CD14-positive monocyte (primary cell): ENCODE measurements around the gene SLC13A3. TPM values are rescaled to one million over a fixed set of nuclear protein-coding genes. Genes with fewer than 3 reads are reported as not detected.

Experiments
- DNase-seq, 3 donors: peaks; one replicate each; pipeline ENCODE4 v3.0.0-alpha.2; 2011 to 2022
- H2AFZ ChIP-seq: 2 replicates; pipeline ENCODE4 v1.6.0; 2012; ENCODE audit warnings: mild to moderate bottlenecking, low read depth, low read length, inconsistent platforms; ENCODE audit not compliant: insufficient read depth, poor library complexity, severe bottlenecking
- H3K27ac ChIP-seq, 2 donors: 1 replicate in 1 of 2; 2 replicates in 1 of 2; pipeline ENCODE4 v1.5.1; 2012 to 2013; ENCODE audit warnings: low read length in 2 of 2, control low read depth in 1 of 2, inconsistent platforms in 1 of 2, low read depth in 1 of 2, mild to moderate bottlenecking in 1 of 2
- H3K27me3 ChIP-seq, 2 donors: one replicate each; pipeline versions ENCODE4 v1.6.0 to v1.6.1; 2011 to 2013; ENCODE audit warnings: low read length in 2 of 2; ENCODE audit not compliant: control insufficient read depth in 2 of 2, insufficient read depth in 2 of 2
- H3K36me3 ChIP-seq, 2 donors: replicated peaks in 1 of 2; 1 replicate in 1 of 2; 2 replicates in 1 of 2; pipeline versions ENCODE4 v1.5.1 to v1.6.1; 2012 to 2013; ENCODE audit warnings: low read length in 2 of 2, control low read depth in 1 of 2, inconsistent platforms in 1 of 2, mild to moderate bottlenecking in 1 of 2; ENCODE audit not compliant: insufficient read depth in 2 of 2, control insufficient read depth in 1 of 2
- H3K4me1 ChIP-seq, 2 donors: 1 replicate in 1 of 2; 2 replicates in 1 of 2; pipeline versions ENCODE4 v1.5.1 to v1.6.1; 2012 to 2013; ENCODE audit warnings: low read length in 2 of 2, control low read depth in 1 of 2, inconsistent platforms in 1 of 2, mild to moderate bottlenecking in 1 of 2, moderate library complexity in 1 of 2; ENCODE audit not compliant: insufficient read depth in 2 of 2, control insufficient read depth in 1 of 2
- H3K4me2 ChIP-seq: replicated peaks from 2 replicates; pipeline ENCODE3; 2012; ENCODE audit warnings: low read length, moderate library complexity, mild to moderate bottlenecking; ENCODE audit not compliant: poor library complexity, severe bottlenecking; ENCODE audit errors: extremely low read depth
- H3K4me3 ChIP-seq, 3 experiments: fragments of 200-600 bp in 1 of 3; sonication (generic) in 1 of 3; replicated peaks in 1 of 3; 1 replicate in 2 of 3; 2 replicates in 1 of 3; pipeline ENCODE4 v1.5.1; 2011 to 2013; ENCODE audit warnings: low read length in 3 of 3, mild to moderate bottlenecking in 3 of 3, control low read depth in 2 of 3, low read depth in 2 of 3, inconsistent platforms in 1 of 3, moderate library complexity in 1 of 3
- H3K79me2 ChIP-seq: 2 replicates; pipeline ENCODE4 v1.6.0; 2012; ENCODE audit warnings: mild to moderate bottlenecking, control low read depth, inconsistent platforms, low read length, moderate library complexity; ENCODE audit not compliant: insufficient read depth
- H3K9ac ChIP-seq: 2 replicates; pipeline ENCODE4 v1.6.0; 2017; ENCODE audit warnings: low read length, mild to moderate bottlenecking; ENCODE audit not compliant: insufficient read depth, poor library complexity, severe bottlenecking
- H3K9me3 ChIP-seq, 2 donors: replicated peaks in 1 of 2; 1 replicate in 1 of 2; 2 replicates in 1 of 2; pipeline versions ENCODE4 v1.5.1 to v1.6.1; 2012 to 2013; ENCODE audit warnings: low read length in 2 of 2, control low read depth in 1 of 2; ENCODE audit not compliant: control insufficient read depth in 1 of 2, insufficient read depth in 1 of 2
- H4K20me1 ChIP-seq: 2 replicates; pipeline ENCODE4 v1.6.0; 2012; ENCODE audit warnings: mild to moderate bottlenecking, low read length, control low read depth, moderate library complexity; ENCODE audit not compliant: insufficient read depth
- H3K27ac Mint-ChIP-seq, 7 donors: one replicate each; pipeline ENCODE4 v1.8.0; 2020; ENCODE audit warnings: mild to moderate bottlenecking in 7 of 7, mixed read lengths in 7 of 7, moderate library complexity in 6 of 7, inconsistent platforms in 2 of 7
- H3K27me3 Mint-ChIP-seq, 3 donors: one replicate each; pipeline ENCODE4 v1.8.0; 2021 to 2022; ENCODE audit warnings: low read depth in 3 of 3, mild to moderate bottlenecking in 3 of 3, mixed read lengths in 3 of 3, moderate library complexity in 3 of 3, inconsistent platforms in 1 of 3
- H3K36me3 Mint-ChIP-seq, 2 donors: one replicate each; pipeline ENCODE4 v1.8.0; 2020; ENCODE audit warnings: mixed read lengths in 2 of 2, inconsistent platforms in 1 of 2, mild to moderate bottlenecking in 1 of 2
- H3K4me1 Mint-ChIP-seq: one replicate; pipeline ENCODE4 v1.8.0; 2020; ENCODE audit warnings: mild to moderate bottlenecking, mixed read lengths
- H3K4me3 Mint-ChIP-seq, 2 donors: one replicate each; pipeline ENCODE4 v1.8.0; 2020; ENCODE audit warnings: mild to moderate bottlenecking in 2 of 2, mixed read lengths in 2 of 2, moderate library complexity in 1 of 2
- H3K9me3 Mint-ChIP-seq, 7 donors: one replicate each; pipeline ENCODE4 v1.8.0; 2020 to 2022; ENCODE audit warnings: mixed read lengths in 7 of 7, mild to moderate bottlenecking in 6 of 7, moderate library complexity in 6 of 7, inconsistent platforms in 2 of 7
- CTCF ChIP-seq: fragments of 200-600 bp; IDR thresholded peaks from one replicate; pipeline ENCODE4 v1.8.0; 2022; ENCODE audit warnings: antibody characterized with exemption, mild to moderate bottlenecking
- WGBS: methylation state at CpG from one replicate; pipeline ENCODE4 v1.1.5; 2013; ENCODE audit warnings: missing lambda C conversion rate; ENCODE audit not compliant: insufficient coverage; 5-methylcytosine and 5-hydroxymethylcytosine counted together
- intact Hi-C, 2 donors: fragments of 100-400 bp; cut with micrococcal nuclease; formaldehyde crosslinking; loops; one replicate each; pipeline versions ENCODE4 v1.15.0 to v1.15.1; 2023
- polyA plus RNA-seq, 3 donors: library from polyadenylated mRNA; depleted of rRNA in 1 of 3; unstranded in 2 of 3; stranded (reverse) in 1 of 3; fragments of 300-500 nt in 2 of 3; fragments of >200 nt in 1 of 3; fragmentation: Illumina TruSeq in 2 of 3; gene quantifications; 1 replicate in 2 of 3; 2 replicates in 1 of 3; pipeline ENCODE4 v1.2.3, GENCODE V29; 2012 to 2021

Gene SLC13A3
- polyA plus RNA-seq, 3 donors = 0.04 TPM; not detected in 2

GRCh38 chr20:46573788-46574584, 77.3 kb downstream of the SLC13A3 start:
- peaks cover 0 to 7% of the 10 kb centered on the region in 2 donors for H3K4me1 ChIP-seq
- 91% methylated on average over 11 of the region's 19 CpGs for WGBS
- H3K9me3 ChIP-seq = no peaks in the 10 kb centered on the region
- H3K4me2 ChIP-seq = no peak overlapping the region
- no peak overlapping the region for H3K4me3 ChIP-seq
- H3K27me3 Mint-ChIP-seq = peaks cover 3 to 19% (median 10%) of the 10 kb centered on the region in 3 donors
- no peak overlapping the region for H2AFZ ChIP-seq
- no peak overlapping the region for H3K9ac ChIP-seq
- H3K36me3 Mint-ChIP-seq = no peaks in the 10 kb centered on the region
- H3K27me3 ChIP-seq = peaks cover 2% of the 10 kb centered on the region in 2 donors
- H3K4me3 Mint-ChIP-seq = no peak overlapping the region
- no peak for DNase-seq
- H3K27ac Mint-ChIP-seq = no peak overlapping the region
- H4K20me1 ChIP-seq = no peaks in the 10 kb centered on the region
- peaks cover 0 to 5% (median 0%) of the 10 kb centered on the region in 7 donors for H3K9me3 Mint-ChIP-seq
- H3K27ac ChIP-seq = no peak overlapping the region
- no peak for TF ChIP-seq CTCF
- no peaks in the 10 kb centered on the region for H3K36me3 ChIP-seq
- no peaks in the 10 kb centered on the region for H3K79me2 ChIP-seq
- H3K4me1 Mint-ChIP-seq = peaks cover 8% of the 10 kb centered on the region
- intact Hi-C loops = no loop called here

GRCh38 chr20:46573234-46573633, 78.0 kb downstream of the SLC13A3 start:
- Mint-ChIP-seq H3K9me3 (peaks cover 0 to 5% (median 0%) of the 10 kb centered on the region in 7 donors), H3K4me1 (peaks cover 11% of the 10 kb centered on the region), H3K4me3 (no peak overlapping the region), H3K27me3 (peaks cover 3 to 22% (median 14%) of the 10 kb centered on the region in 3 donors), H3K36me3 (no peaks in the 10 kb centered on the region), H3K27ac (no peak overlapping the region)
- Histone ChIP-seq H3K36me3 (no peaks in the 10 kb centered on the region), H4K20me1 (no peaks in the 10 kb centered on the region), H3K27ac (no peak overlapping the region), H3K27me3 (peaks cover 2 to 6% of the 10 kb centered on the region in 2 donors), H3K9ac (no peak overlapping the region), H3K4me3 (no peak overlapping the region), H3K4me2 (no peak overlapping the region), H3K79me2 (no peaks in the 10 kb centered on the region), H3K9me3 (no peaks in the 10 kb centered on the region), H3K4me1 (peaks cover 0 to 7% of the 10 kb centered on the region in 2 donors), H2AFZ (no peak overlapping the region)
- no peak for DNase-seq
- intact Hi-C loops = no loop called here
- no peak for TF ChIP-seq CTCF
- 87% methylated on average over 3 of the region's 6 CpGs for WGBS
